Stimulated activated CD4-positive, alpha-beta T cell treated with anti-CD3 and anti-CD28 coated beads, Interleukin-4, amount 100 ng/mL, for 24 hours (primary cell): ENCODE results near the gene USO1.
"Not testable (repeated sequence)": the region's sequence is repeated elsewhere in the genome, so short reads cannot be mapped to it uniquely, and the experiment has no call there.

Experiments
- DNase-seq: peaks from one replicate; pipeline ENCODE4 v3.0.0-alpha.2; 2020

USO1 gene

GRCh38 chr4:75771607-75772006 is 47.2 kb downstream of the USO1 start:
- DNase-seq: no peak

GRCh38 chr4:75777589-75777988 is 53.2 kb downstream of the USO1 start:
- DNase-seq: no peak

GRCh38 chr4:75779105-75779757 is 54.9 kb downstream of the USO1 start:
- DNase-seq: no peak

- DNase-seq: no peak
These were observed 56.9 kb downstream of the USO1 start for GRCh38 chr4:75781305-75781704.

GRCh38 chr4:75786526-75786925 is 62.1 kb downstream of the USO1 start:
- no peak for DNase-seq

- no peak for DNase-seq
These were observed 62.6 kb downstream of the USO1 start for GRCh38 chr4:75786938-75787337.

- DNase-seq: no peak
These were observed 65.6 kb downstream of the USO1 start for GRCh38 chr4:75790024-75790423.

GRCh38 chr4:75800972-75801371 is 76.6 kb downstream of the USO1 start:
- DNase-seq: no peak

- not testable (repeated sequence) for DNase-seq
These were observed 81.7 kb downstream of the USO1 start for GRCh38 chr4:75806035-75806434.

- no peak for DNase-seq
These were observed 93.5 kb downstream of the USO1 start for GRCh38 chr4:75817901-75818300.

- DNase-seq: no peak
These were observed 94.7 kb downstream of the USO1 start for GRCh38 chr4:75819121-75819520.

GRCh38 chr4:75820197-75820596 is 95.8 kb downstream of the USO1 start:
- DNase-seq: no peak

GRCh38 chr4:75820676-75821075 is 96.3 kb downstream of the USO1 start:
- no peak for DNase-seq

- no peak for DNase-seq
These were observed 96.8 kb downstream of the USO1 start for GRCh38 chr4:75821216-75821615.

GRCh38 chr4:75821966-75822365 is 97.6 kb downstream of the USO1 start:
- DNase-seq: no peak

GRCh38 chr4:75822416-75822815 is 98.0 kb downstream of the USO1 start:
- no peak for DNase-seq

- DNase-seq: no peak
These were observed 99.4 kb downstream of the USO1 start for GRCh38 chr4:75823812-75824211.

- no peak for DNase-seq
These were observed 106.5 kb downstream of the USO1 start for GRCh38 chr4:75830906-75831305.

GRCh38 chr4:75831856-75832405 is 107.6 kb downstream of the USO1 start:
- no peak for DNase-seq

- DNase-seq: no peak
These were observed 109.9 kb downstream of the USO1 start for GRCh38 chr4:75834095-75834771.

- no peak for DNase-seq
These were observed 110.4 kb downstream of the USO1 start for GRCh38 chr4:75834772-75835154.

- no peak for DNase-seq
These were observed 117.5 kb downstream of the USO1 start for GRCh38 chr4:75841641-75842520.

- DNase-seq: no peak
These were observed 119.2 kb downstream of the USO1 start for GRCh38 chr4:75843596-75843995.
